Endodermal cell (in vitro differentiated cells): Measurements from ENCODE around the gene ARRDC5. TPM values are rescaled to one million over a fixed set of nuclear protein-coding genes. Genes with fewer than 3 reads are reported as not detected.

Source experiments
- DNase-seq: peaks from one replicate; pipeline ENCODE4 v3.0.0-alpha.2; 2017
- H3K27ac ChIP-seq: 2 replicates; pipeline ENCODE4 v1.5.1; 2013; ENCODE audit warnings: mild to moderate bottlenecking, low read depth, low read length, moderate library complexity
- H3K27me3 ChIP-seq: 2 replicates; pipeline ENCODE4 v1.6.1; 2013; ENCODE audit warnings: mild to moderate bottlenecking, low read length, moderate library complexity; ENCODE audit not compliant: insufficient read depth, control insufficient read depth, poor library complexity, severe bottlenecking
- H3K36me3 ChIP-seq: 2 replicates; pipeline ENCODE4 v1.7.0; 2013; ENCODE audit warnings: mild to moderate bottlenecking, low read length, moderate library complexity; ENCODE audit not compliant: control insufficient read depth, insufficient read depth
- H3K4me1 ChIP-seq: one replicate; pipeline ENCODE4 v1.7.0; 2013; ENCODE audit warnings: low read length; ENCODE audit not compliant: control insufficient read depth, insufficient read depth
- H3K4me3 ChIP-seq: 2 replicates; pipeline ENCODE4 v1.5.1; 2013; ENCODE audit warnings: mild to moderate bottlenecking, low read length, moderate library complexity
- H3K9ac ChIP-seq: 2 replicates; pipeline ENCODE4 v1.6.1; 2013; ENCODE audit warnings: mild to moderate bottlenecking, low read length, moderate library complexity; ENCODE audit not compliant: poor library complexity, severe bottlenecking; ENCODE audit errors: extremely low read depth
- H3K9me3 ChIP-seq: 2 replicates; pipeline ENCODE4 v1.6.1; 2013; ENCODE audit warnings: mild to moderate bottlenecking, low read length, moderate library complexity; ENCODE audit not compliant: control insufficient read depth
- H3K27ac Mint-ChIP-seq: 2 replicates; pipeline ENCODE4 v1.8.0; 2020; ENCODE audit warnings: mixed read lengths
- H3K27me3 Mint-ChIP-seq: 2 replicates; pipeline ENCODE4 v1.8.0; 2021; ENCODE audit warnings: mild to moderate bottlenecking, mixed read lengths; ENCODE audit not compliant: insufficient read depth
- H3K36me3 Mint-ChIP-seq: 2 replicates; pipeline ENCODE4 v1.8.0; 2020; ENCODE audit warnings: low read depth, mixed read lengths
- H3K4me1 Mint-ChIP-seq: 2 replicates; pipeline ENCODE4 v1.8.0; 2020; ENCODE audit warnings: mixed read lengths
- H3K4me3 Mint-ChIP-seq: 2 replicates; pipeline ENCODE4 v1.8.0; 2020; ENCODE audit warnings: mild to moderate bottlenecking, moderate library complexity, mixed read lengths
- H3K9me3 Mint-ChIP-seq: 2 replicates; pipeline ENCODE4 v1.8.0; 2020; ENCODE audit warnings: mild to moderate bottlenecking, mixed read lengths
- WGBS, 2 experiments: methylation state at CpG; one replicate each; pipeline versions ENCODE4 v1.1.5 to v1.1.7; 2013; ENCODE audit warnings: missing lambda C conversion rate in 2 of 2, mixed read lengths in 1 of 2; ENCODE audit not compliant: insufficient coverage in 1 of 2, insufficient read length in 1 of 2; 5-methylcytosine and 5-hydroxymethylcytosine counted together
- total RNA-seq, 2 donors: library from RNA; stranded (reverse); fragmentation: NEBNext Ultra II Directional in 1 of 2; extraction: Animal tissue kit (Norgen Biotek cat#: 25700) in 1 of 2; gene quantifications; 2 replicates in 1 of 2; 3 replicates in 1 of 2; pipeline ENCODE4 v1.2.1, GENCODE V29; 2021
- TF ChIP-seq, protein P1 (sequence below): fragments of 200-600 bp; sonication (generic); conservative IDR thresholded peaks from 2 replicates; pipeline ENCODE4 v1.5.0; 2021; ENCODE audit warnings: antibody characterized with exemption, mild to moderate bottlenecking

ARRDC5 gene
- total RNA-seq, 2 donors from 2014 or later = not detected

DNA sequence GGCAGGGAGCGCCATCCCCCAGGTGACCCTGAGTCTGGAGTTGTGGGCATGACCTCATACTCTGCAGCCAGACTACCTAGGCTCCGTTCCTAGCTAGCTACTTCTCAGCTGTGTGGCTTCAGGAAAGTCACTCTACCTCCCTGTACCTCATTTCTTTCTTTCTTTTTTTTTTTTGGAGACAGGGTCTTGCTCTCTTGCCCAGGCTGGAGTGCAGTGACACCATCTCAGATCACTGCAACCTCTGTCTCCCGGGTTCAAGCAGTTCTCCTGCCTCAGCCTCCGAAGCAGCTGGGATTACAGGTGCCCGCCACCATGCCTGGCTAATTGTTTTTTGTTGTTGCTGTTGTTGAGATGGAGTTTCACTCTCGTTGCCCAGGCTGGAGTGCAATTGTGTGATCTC is 50.2 kb downstream of the ARRDC5 start:
- Histone ChIP-seq H3K9me3 (no peaks in the 10 kb centered on the region), H3K4me1 (no peaks in the 10 kb centered on the region), H3K36me3 (peaks cover 63% of the 10 kb centered on the region), H3K27me3 (no peaks in the 10 kb centered on the region), H3K9ac (no peak overlapping the region), H3K27ac (no peak overlapping the region), H3K4me3 (no peak overlapping the region)
- peaks cover 57% of the 10 kb centered on the region for H3K36me3 Mint-ChIP-seq
- H3K27me3 Mint-ChIP-seq = no peaks in the 10 kb centered on the region
- H3K27ac Mint-ChIP-seq = no peak overlapping the region
- no peak overlapping the region for H3K4me3 Mint-ChIP-seq
- no peak for DNase-seq
- no peaks in the 10 kb centered on the region for H3K9me3 Mint-ChIP-seq
- TF ChIP-seq, protein P1, sequence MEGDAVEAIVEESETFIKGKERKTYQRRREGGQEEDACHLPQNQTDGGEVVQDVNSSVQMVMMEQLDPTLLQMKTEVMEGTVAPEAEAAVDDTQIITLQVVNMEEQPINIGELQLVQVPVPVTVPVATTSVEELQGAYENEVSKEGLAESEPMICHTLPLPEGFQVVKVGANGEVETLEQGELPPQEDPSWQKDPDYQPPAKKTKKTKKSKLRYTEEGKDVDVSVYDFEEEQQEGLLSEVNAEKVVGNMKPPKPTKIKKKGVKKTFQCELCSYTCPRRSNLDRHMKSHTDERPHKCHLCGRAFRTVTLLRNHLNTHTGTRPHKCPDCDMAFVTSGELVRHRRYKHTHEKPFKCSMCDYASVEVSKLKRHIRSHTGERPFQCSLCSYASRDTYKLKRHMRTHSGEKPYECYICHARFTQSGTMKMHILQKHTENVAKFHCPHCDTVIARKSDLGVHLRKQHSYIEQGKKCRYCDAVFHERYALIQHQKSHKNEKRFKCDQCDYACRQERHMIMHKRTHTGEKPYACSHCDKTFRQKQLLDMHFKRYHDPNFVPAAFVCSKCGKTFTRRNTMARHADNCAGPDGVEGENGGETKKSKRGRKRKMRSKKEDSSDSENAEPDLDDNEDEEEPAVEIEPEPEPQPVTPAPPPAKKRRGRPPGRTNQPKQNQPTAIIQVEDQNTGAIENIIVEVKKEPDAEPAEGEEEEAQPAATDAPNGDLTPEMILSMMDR = no peak
- WGBS, 2 experiments = 97 to 100% methylated on average over 2 to 6 of the region's 6 CpGs
- H3K4me1 Mint-ChIP-seq = peaks cover 4% of the 10 kb centered on the region

GRCh38 chr19:4851551-4852290 is 51.0 kb downstream of the ARRDC5 start:
- H3K9me3 ChIP-seq = no peaks in the 10 kb centered on the region
- H3K27me3 Mint-ChIP-seq = no peaks in the 10 kb centered on the region
- peaks cover 57% of the 10 kb centered on the region for H3K36me3 Mint-ChIP-seq
- no peaks in the 10 kb centered on the region for H3K27me3 ChIP-seq
- H3K4me1 Mint-ChIP-seq = peaks cover 4% of the 10 kb centered on the region
- H3K4me3 ChIP-seq = no peak overlapping the region
- peak overlapping the region; percentile 85 for H3K27ac Mint-ChIP-seq
- H3K36me3 ChIP-seq = peaks cover 63% of the 10 kb centered on the region
- WGBS, 2 experiments = 83 to 84% methylated on average over 35 to 42 of the region's 42 CpGs
- DNase-seq = peak; percentile 95
- H3K9ac ChIP-seq = no peak overlapping the region
- H3K27ac ChIP-seq = no peak overlapping the region
- no peak overlapping the region for H3K4me3 Mint-ChIP-seq
- TF ChIP-seq, protein P1 = peak; percentile 90
- no peaks in the 10 kb centered on the region for H3K4me1 ChIP-seq
- no peaks in the 10 kb centered on the region for H3K9me3 Mint-ChIP-seq

- Histone ChIP-seq H3K4me1 (no peaks in the 10 kb centered on the region), H3K4me3 (no peak overlapping the region), H3K27ac (no peak overlapping the region), H3K36me3 (peaks cover 57% of the 10 kb centered on the region), H3K27me3 (no peaks in the 10 kb centered on the region), H3K9me3 (no peaks in the 10 kb centered on the region), H3K9ac (no peak overlapping the region)
- TF ChIP-seq, protein P1 = no peak
- Mint-ChIP-seq H3K4me3 (no peak overlapping the region), H3K27me3 (no peaks in the 10 kb centered on the region), H3K27ac (no peak overlapping the region), H3K4me1 (no peaks in the 10 kb centered on the region), H3K9me3 (no peaks in the 10 kb centered on the region), H3K36me3 (peaks cover 53% of the 10 kb centered on the region)
- 89 to 94% methylated on average over 6 to 7 of the region's 7 CpGs for WGBS, 2 experiments
- DNase-seq = no peak
Measured at GRCh38 chr19:4849019-4849418, 53.7 kb downstream of the ARRDC5 start.
